Measurements from ENCODE around the gene ACBD3. TPM values are rescaled to one million over a fixed set of nuclear protein-coding genes. Genes with fewer than 3 reads are reported as not detected.

ACBD3 gene
- total and polyA plus RNA-seq, 10 of the 15 experiments (the other 5 are each of a cell fraction or from before 2014, with no cell fraction given), result 7.5 to 27.9 (median 20.3) TPM

GRCh38 chr1:226158983-226159382 is 27.6 kb downstream of the ACBD3 start:
- TF ChIP-seq PAX8 (IDR thresholded peaks at IDR 0.05) (no peak), TBL1XR1 (IDR thresholded peaks at IDR 0.05; ENCODE audit: low read depth, low read length) (no peak), SMAD1 (IDR thresholded peaks at IDR 0.05; ENCODE audit: low read depth, partially characterized antibody) (no peak), CEBPB (IDR thresholded peaks at IDR 0.05; ENCODE audit: borderline replicate concordance in 1 of 2, low read depth in 2 of 2, low read length in 2 of 2) (no peak), PML (IDR thresholded peaks at IDR 0.05; ENCODE audit: low read length) (no peak), ZNF217 (IDR thresholded peaks at IDR 0.05) (no peak), BHLHE40 (IDR thresholded peaks at IDR 0.05; ENCODE audit: borderline replicate concordance in 1 of 2, low read depth in 2 of 2, low read length in 1 of 2) (no peak), RB1 (IDR thresholded peaks at IDR 0.05; ENCODE audit: borderline replicate concordance) (no peak), CREM (IDR thresholded peaks at IDR 0.05; ENCODE audit: low read depth) (no peak), CBX3 (IDR thresholded peaks at IDR 0.05; ENCODE audit: borderline replicate concordance, low read depth) (no peak)
- SMC1A ChIA-PET (ENCODE audit: uncharacterized antibody, unreplicated experiment), result interaction anchor here (2.8 kb wide), 1 partner anchor 22 kb away, joined by 9 read pairs; no protein-coding TSS in a partner anchor
- no TSS peak for BruUV-seq (replicated peaks)
- H3K4me2 ChIP-seq (ENCODE audit: control insufficient read depth, insufficient read depth), result no peak overlapping the region
- DNase-seq (ENCODE audit: low read depth, low spot score), result no peak
- H3K9me3 ChIP-seq (replicated peaks; ENCODE audit: control insufficient read depth, insufficient read depth, low read length), result no peaks in the 10 kb centered on the region
- no peaks in the 10 kb centered on the region; the same call in 1 of the 2 replicates for H3K79me2 ChIP-seq (ENCODE audit: control insufficient read depth, insufficient read depth, low read length)
- H3K4me3 ChIP-seq, result no peak overlapping the region
- H3K36me3 ChIP-seq (ENCODE audit: control insufficient read depth in 2 of 2, insufficient read depth in 2 of 2, low read length in 1 of 2), result peaks cover 8 to 39% of the 10 kb centered on the region in 2 experiments
- no peak overlapping the region for H2AFZ ChIP-seq (ENCODE audit: control insufficient read depth, low read depth, low read length)
- no peak overlapping the region for H3K9ac ChIP-seq (ENCODE audit: control insufficient read depth, insufficient read depth, low read length)
- in situ Hi-C loops (cut with MboI) (no loop called here), intact Hi-C loops (cut with micrococcal nuclease; ENCODE audit: unreplicated experiment) (no loop called here)
- no peak overlapping the region for H3K27ac ChIP-seq (ENCODE audit: control insufficient read depth, insufficient read depth)
- WGBS (ENCODE audit: insufficient coverage, insufficient replicate concordance, low lambda C conversion rate, missing lambda C conversion rate), result 87% methylated on average over 7 of the region's 7 CpGs
- no peaks in the 10 kb centered on the region for H3K27me3 ChIP-seq (replicated peaks in 1 of 2; ENCODE audit: control insufficient read depth in 2 of 2, insufficient read depth in 2 of 2, low read length in 1 of 2)
- FAIRE-seq, result no peak
- POLR2A ChIA-PET, result no interaction called here
- CTCF ChIA-PET, result interaction anchor here (1.4 to 1.7 kb wide), 2 partner anchors 10 to 22 kb away, joined by 4 to 5 read pairs; no protein-coding TSS in a partner anchor
- RAD21 ChIA-PET (ENCODE audit: unreplicated experiment), result interaction anchor here (1.4 kb wide), 1 partner anchor 174 kb away, joined by 3 read pairs; no protein-coding TSS in a partner anchor
- ATAC-seq, result no peak
- no peaks in the 10 kb centered on the region for H4K20me1 ChIP-seq (ENCODE audit: control insufficient read depth, insufficient read depth)
- H3K4me1 ChIP-seq (ENCODE audit: control insufficient read depth, insufficient read depth, low read length), result peaks cover 14% of the 10 kb centered on the region

All from GM12878 (cell line).